LNCaP clone FGC (cell line): ENCODE data around the gene NAALADL2.
A peak's percentile ranks its signal among the peaks of the same experiment; 100 is the strongest.

Experiments used
- DNase-seq: peaks from one replicate; pipeline ENCODE4 v3.0.0-alpha.2; 2011; ENCODE audit warnings: low read depth
- H3K4me3 ChIP-seq: 2 replicates; pipeline ENCODE4 v1.5.1; 2011; ENCODE audit warnings: mild to moderate bottlenecking, low read depth, low read length, control low read depth
- CTCF ChIP-seq: IDR thresholded peaks from 2 replicates; pipeline ENCODE4 v1.5.1; 2012; ENCODE audit warnings: mild to moderate bottlenecking; ENCODE audit not compliant: control insufficient read depth, insufficient read depth; ENCODE audit errors: extremely low read depth

NAALADL2 gene

GRCh38 chr3:175057401-175057800, 198.3 kb downstream of the NAALADL2 start:
- no peak for DNase-seq
- no peak overlapping the region for H3K4me3 ChIP-seq
- TF ChIP-seq CTCF = no peak

- H3K4me3 ChIP-seq = no peak overlapping the region
- no peak for TF ChIP-seq CTCF
- DNase-seq = no peak
Observed at GRCh38 chr3:175059788-175060187, 200.7 kb downstream of the NAALADL2 start.

GRCh38 chr3:175065497-175065896, 206.4 kb downstream of the NAALADL2 start:
- no peak for TF ChIP-seq CTCF
- H3K4me3 ChIP-seq = no peak overlapping the region
- DNase-seq = no peak

- no peak overlapping the region for H3K4me3 ChIP-seq
- DNase-seq = no peak
- no peak for TF ChIP-seq CTCF
Observed at GRCh38 chr3:175066617-175067415, 207.7 kb downstream of the NAALADL2 start.

GRCh38 chr3:175068587-175068986, 209.5 kb downstream of the NAALADL2 start:
- DNase-seq = no peak
- no peak for TF ChIP-seq CTCF
- H3K4me3 ChIP-seq = no peak overlapping the region

- no peak overlapping the region for H3K4me3 ChIP-seq
- peak; percentile 45 for DNase-seq
- no peak for TF ChIP-seq CTCF
Observed at GRCh38 chr3:175070946-175071345, 211.8 kb downstream of the NAALADL2 start.
